Left ventricle myocardium inferior (tissue), 1 donor: Measurements from ENCODE around the gene LAG3. TPM values are rescaled to one million over a fixed set of nuclear protein-coding genes. Genes with fewer than 3 reads are reported as not detected.

ENCODE experiments used
- DNase-seq: peaks from one replicate; pipeline ENCODE4 v3.0.0-alpha.2; 2020
- H3K27ac ChIP-seq: fragments of 200-600 bp; replicated peaks from 2 replicates; pipeline ENCODE4 v1.8.0; 2021
- H3K27me3 ChIP-seq: fragments of 200-600 bp; 2 replicates; pipeline ENCODE4 v1.8.0; 2021; ENCODE audit warnings: low read depth
- H3K36me3 ChIP-seq: fragments of 200-600 bp; 2 replicates; pipeline ENCODE4 v1.8.0; 2021
- H3K4me1 ChIP-seq: fragments of 200-600 bp; 2 replicates; pipeline ENCODE4 v1.8.0; 2021
- H3K4me3 ChIP-seq: fragments of 200-600 bp; 2 replicates; pipeline ENCODE4 v1.8.0; 2021; ENCODE audit warnings: mild to moderate bottlenecking, moderate library complexity
- H3K9me3 ChIP-seq: fragments of 200-600 bp; replicated peaks from 2 replicates; pipeline ENCODE4 v1.8.0; 2021
- intact Hi-C: fragments of 100-400 bp; cut with micrococcal nuclease; formaldehyde crosslinking; loops from one replicate; pipeline ENCODE4 v1.11.0; 2022
- total RNA-seq: library from RNA; stranded (reverse); fragmentation: NEBNext Ultra II Directional; extraction: Animal tissue kit (Norgen Biotek cat#: 25700); gene quantifications from one replicate; pipeline ENCODE4 v1.2.1, GENCODE V29; 2021
- TF ChIP-seq, protein P1 (sequence below): fragments of 200-600 bp; IDR thresholded peaks from 2 replicates; pipeline ENCODE4 v1.8.0; 2021; ENCODE audit warnings: antibody characterized with exemption, mild to moderate bottlenecking, borderline replicate concordance
- donor health status: DM: no; HTN: yes; CAD: no; lungs with severe emphysema.

LAG3 gene
- total RNA-seq, 1 donor from 2014 or later, result not detected

DNA sequence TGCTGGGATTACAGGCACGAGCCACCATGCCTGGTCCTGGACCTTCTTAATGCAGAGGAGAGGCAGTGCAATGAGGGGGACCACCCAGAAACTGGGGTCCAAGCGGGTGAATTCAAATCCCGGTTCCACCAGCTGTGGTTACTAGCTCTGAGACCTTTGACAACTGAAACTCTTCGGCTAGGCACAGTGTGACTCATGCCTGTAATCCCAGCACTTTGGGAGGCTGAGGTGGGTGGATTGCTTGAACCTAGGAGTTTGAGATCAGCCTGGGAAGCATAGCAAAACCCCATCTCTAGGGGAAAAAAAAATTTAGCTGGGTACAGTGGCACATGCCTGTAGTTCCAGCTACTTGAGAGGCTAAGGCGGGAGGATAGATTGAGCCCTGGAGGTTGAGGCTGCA, 12.0 kb downstream of the LAG3 start:
- Histone ChIP-seq H3K27me3 (no peaks in the 10 kb centered on the region), H3K27ac (no peak overlapping the region), H3K9me3 (no peaks in the 10 kb centered on the region), H3K4me1 (peaks cover 14% of the 10 kb centered on the region), H3K4me3 (no peak overlapping the region), H3K36me3 (no peaks in the 10 kb centered on the region)
- DNase-seq, result no peak
- TF ChIP-seq, protein P1, sequence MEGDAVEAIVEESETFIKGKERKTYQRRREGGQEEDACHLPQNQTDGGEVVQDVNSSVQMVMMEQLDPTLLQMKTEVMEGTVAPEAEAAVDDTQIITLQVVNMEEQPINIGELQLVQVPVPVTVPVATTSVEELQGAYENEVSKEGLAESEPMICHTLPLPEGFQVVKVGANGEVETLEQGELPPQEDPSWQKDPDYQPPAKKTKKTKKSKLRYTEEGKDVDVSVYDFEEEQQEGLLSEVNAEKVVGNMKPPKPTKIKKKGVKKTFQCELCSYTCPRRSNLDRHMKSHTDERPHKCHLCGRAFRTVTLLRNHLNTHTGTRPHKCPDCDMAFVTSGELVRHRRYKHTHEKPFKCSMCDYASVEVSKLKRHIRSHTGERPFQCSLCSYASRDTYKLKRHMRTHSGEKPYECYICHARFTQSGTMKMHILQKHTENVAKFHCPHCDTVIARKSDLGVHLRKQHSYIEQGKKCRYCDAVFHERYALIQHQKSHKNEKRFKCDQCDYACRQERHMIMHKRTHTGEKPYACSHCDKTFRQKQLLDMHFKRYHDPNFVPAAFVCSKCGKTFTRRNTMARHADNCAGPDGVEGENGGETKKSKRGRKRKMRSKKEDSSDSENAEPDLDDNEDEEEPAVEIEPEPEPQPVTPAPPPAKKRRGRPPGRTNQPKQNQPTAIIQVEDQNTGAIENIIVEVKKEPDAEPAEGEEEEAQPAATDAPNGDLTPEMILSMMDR, result no peak
- intact Hi-C loops, result no loop called here

DNA sequence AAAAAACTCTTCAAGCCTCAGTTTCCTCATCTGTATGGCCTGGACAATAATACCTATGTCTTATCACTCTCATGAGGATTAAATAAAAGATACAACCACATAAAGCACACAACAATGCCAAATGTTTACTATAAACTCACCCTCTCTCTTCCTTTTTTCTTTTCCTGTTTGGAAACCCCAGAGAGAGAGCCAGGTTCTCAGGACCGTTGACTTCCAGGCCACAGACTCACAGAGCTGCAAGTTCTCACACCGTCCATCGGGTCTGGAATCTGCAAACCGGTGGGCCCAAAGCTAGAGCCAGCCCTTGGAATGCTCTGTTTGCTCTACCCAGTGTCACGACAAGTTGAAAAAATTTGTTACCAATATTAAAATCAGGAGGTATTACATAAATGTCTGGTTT, 12.4 kb downstream of the LAG3 start:
- Histone ChIP-seq H3K9me3 (no peaks in the 10 kb centered on the region), H3K36me3 (no peaks in the 10 kb centered on the region), H3K4me3 (no peak overlapping the region), H3K27me3 (no peaks in the 10 kb centered on the region), H3K27ac (no peak overlapping the region), H3K4me1 (peaks cover 12% of the 10 kb centered on the region)
- DNase-seq, result no peak
- intact Hi-C loops, result no loop called here
- TF ChIP-seq, protein P1, result no peak

DNA sequence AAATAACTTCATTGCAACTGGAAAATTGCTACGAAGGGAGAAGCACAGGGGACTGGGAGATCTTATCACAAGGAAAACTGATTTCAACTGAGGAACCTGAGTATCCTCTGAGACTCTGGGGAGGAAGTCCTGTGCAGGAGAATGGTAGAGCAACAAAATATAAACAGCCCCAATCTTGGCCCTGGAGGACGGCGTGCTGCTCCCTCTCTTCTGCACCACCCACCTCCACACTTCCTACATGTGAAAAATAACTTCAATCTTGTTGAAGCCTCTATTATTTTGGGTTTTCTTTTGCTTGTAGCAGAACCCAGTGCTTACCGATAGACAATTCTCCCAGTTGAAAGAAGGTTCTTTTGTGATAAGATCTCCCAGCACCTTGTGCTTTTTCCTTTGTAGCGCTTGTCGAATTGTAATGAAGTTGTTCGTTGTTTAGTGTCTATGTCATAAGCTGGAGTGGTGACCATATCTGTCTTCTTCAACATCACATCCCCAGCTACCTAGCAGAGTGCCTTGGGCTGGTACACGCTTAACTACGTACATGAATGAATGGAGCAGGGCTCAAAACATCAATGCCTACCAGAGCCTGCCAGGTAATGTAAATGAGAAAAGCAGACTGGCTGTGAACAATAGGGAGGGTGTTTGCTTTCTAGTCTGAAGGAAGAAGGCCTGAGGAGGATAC, 14.2 kb downstream of the LAG3 start:
- Histone ChIP-seq H3K27me3 (no peaks in the 10 kb centered on the region), H3K4me1 (peaks cover 12% of the 10 kb centered on the region), H3K27ac (peak overlapping the region; percentile 45), H3K4me3 (no peak overlapping the region), H3K36me3 (no peaks in the 10 kb centered on the region), H3K9me3 (no peaks in the 10 kb centered on the region)
- intact Hi-C loops, result no loop called here
- TF ChIP-seq, protein P1, result no peak
- no peak for DNase-seq

DNA sequence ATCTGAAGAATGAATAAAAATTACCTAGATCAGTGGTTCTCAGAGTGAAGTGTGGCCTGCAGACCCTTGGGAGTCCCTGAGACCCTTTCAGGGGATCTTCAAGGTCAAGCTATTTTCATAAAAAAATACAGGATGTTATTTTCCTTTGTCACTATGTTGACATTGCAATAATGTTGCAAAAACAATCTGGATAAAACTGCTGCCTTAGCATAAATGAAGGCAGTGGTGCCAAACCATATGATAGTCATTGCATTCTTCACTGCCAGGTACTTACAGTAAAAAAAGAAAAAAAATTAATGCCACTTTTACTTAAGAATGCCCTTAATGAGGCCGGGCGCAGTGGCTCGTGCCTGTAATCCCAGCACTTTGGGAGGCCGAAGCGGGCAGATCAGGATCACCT, 15.0 kb downstream of the LAG3 start:
- H3K4me3 ChIP-seq, result no peak overlapping the region
- no peaks in the 10 kb centered on the region for H3K36me3 ChIP-seq
- no peak for DNase-seq
- no peaks in the 10 kb centered on the region for H3K9me3 ChIP-seq
- peak overlapping the region; percentile 45 for H3K27ac ChIP-seq
- no peaks in the 10 kb centered on the region for H3K27me3 ChIP-seq
- intact Hi-C loops, result no loop called here
- TF ChIP-seq, protein P1, result no peak
- H3K4me1 ChIP-seq, result peaks cover 12% of the 10 kb centered on the region

DNA sequence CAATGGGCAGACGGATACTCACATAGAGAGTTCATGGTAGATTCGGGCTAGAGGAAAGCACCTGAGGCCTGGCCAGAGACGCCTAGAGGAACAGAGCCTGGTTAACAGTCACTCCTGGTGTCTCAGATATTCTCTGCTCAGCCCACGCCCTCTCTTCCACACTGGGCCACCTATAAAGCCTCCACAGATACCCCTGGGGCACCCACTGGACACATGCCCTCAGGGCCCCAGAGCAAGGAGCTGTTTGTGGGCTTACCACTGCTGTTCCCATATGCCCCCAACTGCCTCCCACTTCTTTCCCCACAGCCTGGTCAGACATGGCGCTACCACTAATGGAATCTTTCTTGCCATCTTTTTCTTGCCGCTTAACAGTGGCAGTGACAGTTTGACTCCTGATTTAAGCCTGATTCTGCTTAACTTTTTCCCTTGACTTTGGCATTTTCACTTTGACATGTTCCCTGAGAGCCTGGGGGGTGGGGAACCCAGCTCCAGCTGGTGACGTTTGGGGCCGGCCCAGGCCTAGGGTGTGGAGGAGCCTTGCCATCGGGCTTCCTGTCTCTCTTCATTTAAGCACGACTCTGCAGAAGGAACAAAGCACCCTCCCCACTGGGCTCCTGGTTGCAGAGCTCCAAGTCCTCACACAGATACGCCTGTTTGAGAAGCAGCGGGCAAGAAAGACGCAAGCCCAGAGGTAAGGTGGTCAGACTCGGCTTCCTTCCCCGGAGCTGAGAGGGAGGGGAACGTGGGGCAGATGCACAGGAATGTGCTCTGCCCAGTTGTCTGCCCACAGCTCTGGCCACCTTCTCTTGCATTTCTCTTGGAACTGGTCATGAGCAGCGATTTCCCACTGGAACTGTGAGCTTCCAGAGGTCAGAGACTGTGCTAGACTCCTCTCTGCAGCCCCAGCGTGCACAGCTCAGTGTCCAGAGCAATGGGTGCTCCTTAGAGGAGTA, 16.9 kb downstream of the LAG3 start, which contains the start of gene CD4:
Gene CD4 (plus strand): TSS at position 557 of the 953 bp plus-strand sequence. CDS start 10,611 bp downstream, outside the sequence.
- peak; percentile 74 for DNase-seq
- Histone ChIP-seq H3K27me3 (no peaks in the 10 kb centered on the region), H3K4me3 (peak within 1 kb of the TSS; percentile 34), H3K9me3 (no peaks in the 10 kb centered on the region), H3K4me1 (peaks cover 17% of the 10 kb centered on the region), H3K27ac (peak within 1 kb of the TSS; percentile 33), H3K36me3 (no peaks in the 10 kb centered on the region)
- TF ChIP-seq, protein P1, result no peak
- intact Hi-C loops, result no loop called here
